Measurements from ENCODE around the gene TFAP2A.

The TFAP2A gene

DNA sequence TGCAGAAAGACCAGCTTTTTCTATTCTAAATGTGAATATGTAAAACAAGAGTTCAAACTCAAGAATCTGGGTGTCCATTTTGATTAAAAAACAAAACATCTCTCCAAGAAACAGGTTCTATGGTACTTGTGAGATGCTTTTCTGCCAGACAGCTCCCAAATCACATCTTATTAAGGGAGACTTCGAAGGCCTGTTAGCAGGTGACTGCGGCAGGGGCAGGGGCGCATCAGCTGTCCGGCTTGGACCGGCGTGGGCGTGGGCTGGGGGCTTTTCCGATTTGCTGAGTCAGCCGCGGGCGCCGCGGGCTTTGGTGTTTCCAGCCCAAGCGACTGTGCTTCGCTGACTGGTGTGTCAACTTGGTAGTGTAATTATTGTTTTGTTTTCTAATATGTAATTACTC, 32.6 kb downstream of the TFAP2A start:
- DNase-seq = no peak

DNA sequence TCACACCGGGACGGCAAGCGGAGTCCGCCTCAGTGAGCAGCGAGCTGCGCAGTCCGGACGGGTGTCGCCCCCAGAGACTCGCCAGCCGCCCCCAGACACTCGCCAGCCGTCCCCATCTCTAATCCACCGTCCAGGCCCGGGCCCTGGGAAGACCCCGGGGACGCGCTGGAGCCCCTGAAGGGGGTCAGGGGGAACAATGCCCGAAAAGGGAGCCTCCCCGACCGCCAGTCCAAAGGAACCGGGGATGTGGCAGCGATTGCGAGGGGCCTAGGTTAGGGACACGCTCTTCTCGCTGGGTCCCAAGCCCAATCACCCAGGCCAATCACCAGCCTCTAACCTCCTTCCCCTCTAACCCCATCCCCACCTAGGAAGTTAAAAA, 33.1 kb downstream of the TFAP2A start:
- DNase-seq = no peak

DNA sequence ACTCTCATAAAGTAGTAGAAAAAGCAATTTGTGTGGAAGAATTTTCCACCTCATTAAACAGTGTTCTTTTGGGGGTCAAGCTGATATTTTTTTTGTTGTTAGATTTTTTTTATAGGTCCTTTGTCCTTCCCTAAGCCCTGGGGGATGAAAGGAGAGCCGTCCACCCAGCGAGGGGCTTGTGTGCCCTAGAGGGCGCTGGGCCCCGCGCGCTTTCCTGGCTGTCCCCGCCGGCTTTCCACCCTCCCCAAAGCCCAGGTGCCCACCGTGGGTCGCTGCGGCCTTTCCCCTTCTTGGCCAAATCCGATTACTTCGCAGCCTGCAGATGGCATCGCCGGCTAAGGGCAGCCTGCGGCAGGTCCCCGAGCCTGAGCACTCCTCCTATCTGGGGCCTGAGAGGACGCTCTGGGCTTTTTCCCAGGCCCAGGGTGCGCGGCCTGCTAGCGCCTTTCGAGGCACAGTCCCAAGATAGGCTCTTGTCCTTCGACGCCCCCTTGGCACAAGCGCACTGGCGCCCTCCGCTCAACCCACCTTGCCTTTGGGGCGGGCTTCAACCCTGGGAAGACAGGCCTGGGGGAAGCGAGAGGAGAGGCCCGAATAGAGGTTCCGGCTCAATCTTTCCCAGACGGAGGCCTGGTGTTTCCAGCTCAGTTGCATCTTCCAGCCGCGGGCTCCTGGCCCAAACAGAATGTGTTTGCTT, 33.6 kb downstream of the TFAP2A start:
- DNase-seq = no peak

DNA sequence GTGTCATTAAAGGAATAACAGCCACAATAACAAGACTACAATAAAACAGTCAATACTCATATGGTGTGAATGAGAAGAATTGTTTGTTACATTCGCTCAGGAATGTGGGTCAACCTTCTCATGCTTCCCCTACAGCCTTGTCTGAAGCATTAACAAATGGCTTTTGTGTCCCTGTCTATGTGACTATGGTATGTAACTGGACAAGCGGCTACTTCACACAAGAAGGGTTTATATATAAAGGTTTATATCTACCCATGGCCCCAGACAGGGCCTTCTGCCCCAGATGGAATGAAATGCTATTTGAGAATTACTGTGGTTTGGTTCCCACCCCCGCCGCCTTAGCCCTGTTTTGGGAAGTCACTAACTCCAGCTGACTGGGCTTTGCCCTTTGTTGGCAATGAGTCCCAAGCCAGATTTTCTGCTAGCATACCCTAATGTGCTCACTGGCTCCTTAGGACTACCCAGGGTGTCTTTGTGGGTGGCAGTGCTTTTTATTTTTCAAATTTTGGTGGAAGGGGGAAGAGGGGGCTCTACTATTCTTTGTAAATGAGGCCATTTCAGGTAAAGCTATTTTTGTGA, 39.4 kb downstream of the TFAP2A start:
- no peak for DNase-seq

DNA sequence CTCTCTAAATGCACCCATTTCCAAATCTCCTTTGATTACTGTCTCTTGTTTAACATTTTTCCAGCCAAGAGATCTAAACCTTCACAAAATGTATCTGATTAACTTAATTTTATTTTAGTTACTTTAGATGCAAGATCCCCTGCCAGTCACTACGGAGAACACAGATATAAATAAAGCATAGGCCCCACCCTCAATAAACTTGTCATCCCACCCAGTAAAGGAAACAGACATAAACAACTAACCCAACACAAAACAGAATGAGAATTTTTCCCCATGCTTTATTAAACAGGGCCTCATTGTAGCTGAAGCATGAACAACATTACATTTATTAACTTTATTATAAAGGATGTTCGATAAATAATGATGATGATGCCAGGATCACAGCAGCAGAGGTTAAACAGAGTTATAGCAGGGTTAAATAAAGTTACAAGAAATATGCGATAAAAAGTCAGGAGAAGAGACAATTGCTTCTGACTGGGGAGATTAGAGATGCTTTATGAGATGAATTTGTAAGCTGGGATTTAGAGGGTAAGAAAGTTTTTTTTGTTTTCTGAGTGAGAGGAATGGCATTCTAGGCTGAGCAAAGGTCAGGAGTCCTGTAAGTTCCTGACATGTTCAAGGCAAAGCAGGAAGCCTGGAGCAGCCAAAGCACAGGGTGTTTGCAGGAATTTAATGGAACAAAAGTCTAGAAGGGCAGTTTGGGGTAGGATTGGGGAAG, 41.1 kb downstream of the TFAP2A start:
- DNase-seq = no peak

DNA sequence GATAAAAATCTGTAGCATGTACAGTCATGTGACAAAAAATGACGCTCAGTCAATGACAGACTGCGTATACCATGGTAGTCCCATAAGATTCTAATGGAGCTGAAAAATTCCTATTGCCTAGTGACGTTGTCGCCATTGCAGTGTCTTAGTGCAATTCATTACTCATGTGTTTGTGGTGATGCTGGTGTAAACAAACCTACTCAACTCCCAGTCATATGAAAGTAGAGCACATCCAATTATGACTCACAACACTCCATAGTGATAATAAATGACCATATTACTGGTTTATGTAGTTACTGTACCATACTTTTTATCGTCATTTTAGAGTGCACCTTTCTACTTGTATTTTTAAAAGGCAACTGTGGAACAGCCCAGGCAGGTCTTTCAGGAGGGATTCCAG, 45.0 kb downstream of the TFAP2A start:
- no peak for DNase-seq

DNA sequence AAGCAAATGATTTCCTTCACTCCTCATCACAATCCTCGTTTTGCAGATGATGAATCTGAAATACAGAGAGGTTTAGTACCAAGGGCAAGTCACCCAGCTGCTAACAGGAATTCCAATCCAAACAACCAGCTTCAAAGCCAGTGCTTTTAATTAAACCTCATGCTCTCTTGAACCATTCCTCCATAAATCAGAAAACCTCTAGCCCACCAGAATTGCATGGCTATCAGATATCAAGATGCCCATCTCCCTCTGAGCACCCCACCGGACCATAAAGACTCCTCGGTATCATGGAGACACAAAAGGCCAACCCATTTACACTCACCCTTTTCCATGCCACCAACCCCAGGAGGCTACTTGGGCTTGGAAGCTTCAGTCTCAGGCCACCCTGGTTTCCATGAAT, 46.0 kb downstream of the TFAP2A start:
- DNase-seq = no peak

DNA sequence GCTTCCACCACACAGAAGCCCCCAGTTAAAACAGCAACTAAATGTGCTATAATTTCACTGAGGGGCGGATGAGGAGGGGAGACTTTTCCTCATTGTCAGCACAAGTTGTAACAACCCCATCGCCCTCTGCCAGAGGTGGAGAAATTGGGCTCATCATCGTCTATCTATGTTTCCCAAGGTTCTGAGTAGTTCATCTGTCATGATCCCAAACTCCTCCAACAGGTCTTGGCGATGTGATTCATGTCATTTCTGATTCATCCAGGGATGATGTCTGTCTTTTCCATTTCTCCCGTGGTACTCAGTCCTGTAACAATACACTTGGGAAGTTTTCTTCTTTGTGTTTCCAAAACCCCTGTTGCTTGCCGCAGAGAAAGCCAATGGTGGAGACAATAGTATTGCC, 51.0 kb downstream of the TFAP2A start:
- DNase-seq = no peak

DNA sequence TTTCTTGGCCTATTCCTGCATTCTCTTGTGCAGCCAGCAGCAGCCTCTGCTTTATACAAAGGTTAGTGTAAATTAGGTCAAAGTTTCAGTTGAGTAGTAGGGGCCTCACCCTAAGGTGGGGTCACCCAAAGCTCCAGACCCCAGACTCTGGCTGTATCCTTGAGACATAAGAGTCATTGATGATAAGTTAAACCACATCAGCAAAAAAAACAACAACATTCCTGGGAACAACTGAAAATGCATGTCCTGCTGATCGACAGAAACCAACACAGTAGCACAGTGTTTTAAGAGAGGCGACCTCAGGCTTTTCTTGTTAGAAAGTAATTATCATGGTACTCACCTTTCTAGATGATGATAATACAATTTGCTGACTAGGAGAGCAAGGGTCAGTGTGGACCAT, 52.6 kb downstream of the TFAP2A start:
- no peak for DNase-seq

DNA sequence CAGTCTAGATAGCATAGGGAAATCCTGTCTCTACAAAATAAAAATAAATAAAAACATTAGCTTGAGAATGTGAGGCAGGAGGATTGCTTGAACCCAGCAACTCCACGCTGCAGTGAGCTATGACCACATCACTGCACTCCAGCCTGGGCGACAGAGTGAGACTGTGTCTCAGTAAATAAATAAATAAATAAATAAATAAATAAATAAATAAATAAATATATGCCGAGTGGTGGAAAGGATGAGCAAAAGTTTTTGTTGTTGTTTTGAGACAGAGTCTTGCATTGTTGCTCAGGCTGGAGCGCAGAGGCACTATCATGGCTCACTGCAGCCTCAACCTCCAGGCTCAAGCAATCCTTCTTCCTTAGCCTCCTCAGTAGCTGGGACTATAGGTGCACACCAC, 53.4 kb downstream of the TFAP2A start:
- DNase-seq = no peak

DNA sequence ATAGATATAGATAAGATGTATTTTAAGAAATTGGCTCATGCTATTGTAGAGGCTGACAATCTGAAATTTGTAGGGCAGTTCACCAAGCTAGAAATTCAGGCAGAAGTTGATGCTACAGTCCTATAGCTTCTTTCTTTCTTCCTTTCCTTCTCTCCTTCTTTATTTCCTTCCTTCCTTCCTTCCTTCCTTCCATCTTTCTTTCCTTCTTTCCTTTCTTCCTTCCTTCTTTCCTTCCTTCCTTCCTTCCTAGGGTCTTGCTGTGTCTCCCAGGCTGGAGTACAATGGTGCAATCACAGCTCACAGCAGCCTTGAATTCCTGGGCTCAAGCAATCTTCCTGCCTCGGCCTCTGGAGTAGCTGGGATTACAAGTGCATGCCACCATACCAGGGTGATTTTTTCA, 55.3 kb downstream of the TFAP2A start:
- DNase-seq = no peak

DNA sequence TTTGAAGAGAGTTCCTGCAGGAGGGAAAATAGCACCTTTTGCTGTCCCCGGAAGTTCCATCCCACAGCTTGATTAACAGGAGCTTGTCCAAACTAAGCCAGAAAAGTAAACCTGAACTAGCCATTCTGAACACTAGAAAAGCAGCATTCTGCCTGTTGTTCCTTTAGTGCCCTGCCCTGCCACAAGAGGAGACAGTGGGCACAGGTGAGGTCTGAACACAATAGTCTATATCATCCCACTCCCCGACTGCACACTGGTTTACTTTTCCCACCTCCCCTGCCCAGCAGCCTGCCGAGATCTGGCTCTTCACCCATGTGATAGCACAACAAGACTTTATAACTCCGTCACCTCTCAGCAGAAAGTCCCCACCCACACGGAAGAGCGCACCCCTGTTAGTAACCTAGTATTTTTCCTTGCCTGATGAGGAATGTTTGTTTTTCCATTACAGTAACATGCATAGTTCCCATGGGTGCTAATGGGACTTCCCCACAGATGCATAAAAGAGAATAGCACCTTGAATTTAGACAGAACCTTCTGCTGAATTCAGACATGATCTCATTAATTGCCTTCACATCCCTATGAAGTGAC, 59.7 kb downstream of the TFAP2A start:
- no peak for DNase-seq

DNA sequence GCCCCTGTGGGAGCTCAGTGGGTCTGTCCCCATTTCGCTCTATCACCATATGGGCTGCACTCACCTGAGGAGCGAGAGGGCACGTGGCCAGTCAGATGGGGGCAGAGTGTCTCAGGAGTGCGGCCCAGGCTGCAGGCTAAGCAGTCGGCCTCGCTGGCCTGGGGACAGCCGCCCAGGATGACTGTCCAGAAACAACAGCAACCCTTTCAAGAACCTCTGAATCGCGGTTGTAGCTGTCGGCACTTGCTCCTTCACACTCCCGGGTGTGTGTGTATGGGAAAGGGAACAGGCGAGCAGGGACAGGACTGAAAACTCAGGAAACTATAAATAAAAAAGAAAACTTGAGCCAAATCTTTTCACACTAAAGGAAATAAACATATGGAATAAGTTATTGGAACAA, 63.1 kb downstream of the TFAP2A start:
- DNase-seq = no peak

DNA sequence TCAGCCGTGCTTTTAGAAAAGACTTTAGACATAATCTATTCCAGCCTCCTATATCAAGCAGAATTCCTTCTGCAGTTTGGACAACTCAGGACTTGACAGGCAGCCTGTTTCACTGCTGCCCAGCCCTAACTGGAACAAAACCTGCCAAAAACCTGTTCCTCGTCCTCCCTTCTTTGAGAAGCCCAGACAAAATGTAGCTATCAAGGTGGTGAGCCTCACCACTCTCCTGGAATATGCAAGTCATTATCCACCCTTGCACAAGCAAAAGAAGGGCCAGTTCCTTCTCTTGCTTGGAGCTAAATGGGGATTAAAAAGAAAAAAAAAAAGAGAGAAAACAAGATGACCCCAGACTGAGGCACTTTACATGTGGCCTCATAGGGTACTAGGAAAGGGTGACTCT, 64.2 kb downstream of the TFAP2A start:
- no peak for DNase-seq

DNA sequence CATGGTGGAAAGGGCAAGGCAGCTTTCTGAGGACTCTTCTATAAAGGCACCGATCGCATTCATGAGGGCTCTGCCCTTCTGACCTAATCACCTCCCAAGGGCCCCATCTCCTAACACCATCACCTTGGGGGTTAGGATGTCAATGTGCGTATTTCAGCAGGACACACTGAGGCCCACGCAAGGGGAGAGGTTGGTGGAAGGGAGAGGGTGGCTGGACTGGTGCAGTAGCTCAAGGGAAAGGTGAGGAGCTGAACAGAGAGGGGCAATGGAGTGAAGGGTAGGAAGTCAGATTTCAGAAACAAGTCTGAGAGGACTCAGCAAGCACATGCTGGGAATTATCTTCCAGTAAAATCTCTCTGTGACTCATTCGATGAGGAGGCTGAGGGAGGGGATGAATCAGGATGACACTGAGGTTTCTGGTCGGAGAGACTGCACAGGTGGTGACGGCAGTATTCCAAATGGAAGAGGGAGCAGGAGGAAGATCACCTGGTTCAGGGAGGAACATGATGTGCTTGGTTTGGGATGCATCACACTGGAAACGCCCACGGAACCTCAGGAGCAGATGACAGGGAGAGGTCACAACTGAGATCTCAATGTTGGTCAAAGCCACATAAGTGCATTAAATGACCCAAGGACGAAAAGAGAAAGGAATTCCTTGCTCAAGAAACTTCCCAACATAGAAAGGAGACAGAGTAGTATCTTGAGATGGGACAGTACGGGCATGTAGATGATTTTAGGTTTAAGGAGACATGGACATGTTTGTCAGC, 67.1 kb downstream of the TFAP2A start:
- DNase-seq = no peak

All from activated CD4-positive, alpha-beta T cell treated with anti-CD3 and anti-CD28 coated beads for 4 hours (primary cell).